Osteoblast (primary cell): ENCODE data around the gene LCNL1. TPM values are rescaled to one million over a fixed set of nuclear protein-coding genes. Genes with fewer than 3 reads are reported as not detected.
A peak's percentile ranks its signal among the peaks of the same experiment; 100 is the strongest.

Source experiments
- DNase-seq: peaks from one replicate; pipeline ENCODE4 v3.0.0; 2011; ENCODE audit warnings: low spot score, mixed read lengths; ENCODE audit not compliant: insufficient read length; ENCODE audit errors: missing footprints
- H2AFZ ChIP-seq: 2 replicates; pipeline ENCODE4 v1.6.0; 2011; ENCODE audit warnings: mild to moderate bottlenecking, low read length
- H3K27ac ChIP-seq: 2 replicates; pipeline ENCODE4 v1.5.1; 2011; ENCODE audit warnings: mild to moderate bottlenecking, low read depth, low read length, moderate library complexity
- H3K27me3 ChIP-seq: 2 replicates; pipeline ENCODE4 v1.6.0; 2012; ENCODE audit warnings: mild to moderate bottlenecking, control low read depth, inconsistent platforms, low read length, moderate library complexity; ENCODE audit not compliant: insufficient read depth
- H3K36me3 ChIP-seq: 2 replicates; pipeline ENCODE4 v1.5.1; 2011; ENCODE audit warnings: mild to moderate bottlenecking, low read length, control low read depth, moderate library complexity; ENCODE audit not compliant: insufficient read depth
- H3K4me1 ChIP-seq: 2 replicates; pipeline ENCODE4 v1.5.1; 2011; ENCODE audit warnings: mild to moderate bottlenecking, low read length, control low read depth, moderate library complexity; ENCODE audit not compliant: insufficient read depth
- H3K4me2 ChIP-seq: 2 replicates; pipeline ENCODE4 v1.6.0; 2011; ENCODE audit warnings: mild to moderate bottlenecking, low read length; ENCODE audit not compliant: insufficient read depth
- H3K4me3 ChIP-seq: fragments of 200-600 bp; sonication (generic); 3 replicates; pipeline ENCODE4 v1.5.1; 2012; ENCODE audit warnings: mild to moderate bottlenecking, low read length, inconsistent platforms; ENCODE audit not compliant: insufficient read depth
- H3K79me2 ChIP-seq: 2 replicates; pipeline ENCODE4 v1.6.0; 2012; ENCODE audit warnings: mild to moderate bottlenecking, low read length, control low read depth, inconsistent platforms; ENCODE audit not compliant: insufficient read depth
- H3K9me3 ChIP-seq: 2 replicates; pipeline ENCODE4 v1.5.1; 2011; ENCODE audit warnings: low read depth, low read length, control low read depth
- H4K20me1 ChIP-seq: 2 replicates; pipeline ENCODE4 v1.6.0; 2012; ENCODE audit warnings: mild to moderate bottlenecking, low read length, control low read depth; ENCODE audit not compliant: insufficient read depth
- total RNA-seq: library from RNA; depleted of rRNA; stranded (reverse); fragments of >200 nt; gene quantifications from 2 replicates; pipeline ENCODE4 v1.2.3, GENCODE V29; 2012
- TF ChIP-seq, protein P1 (sequence below): IDR thresholded peaks from 2 replicates; pipeline ENCODE4 v1.5.1; 2011; ENCODE audit warnings: mild to moderate bottlenecking, low read depth, low read length, moderate library complexity; ENCODE audit errors: extremely low read depth

The LCNL1 gene
- total RNA-seq, 1 donor: 5.4 TPM

DNA sequence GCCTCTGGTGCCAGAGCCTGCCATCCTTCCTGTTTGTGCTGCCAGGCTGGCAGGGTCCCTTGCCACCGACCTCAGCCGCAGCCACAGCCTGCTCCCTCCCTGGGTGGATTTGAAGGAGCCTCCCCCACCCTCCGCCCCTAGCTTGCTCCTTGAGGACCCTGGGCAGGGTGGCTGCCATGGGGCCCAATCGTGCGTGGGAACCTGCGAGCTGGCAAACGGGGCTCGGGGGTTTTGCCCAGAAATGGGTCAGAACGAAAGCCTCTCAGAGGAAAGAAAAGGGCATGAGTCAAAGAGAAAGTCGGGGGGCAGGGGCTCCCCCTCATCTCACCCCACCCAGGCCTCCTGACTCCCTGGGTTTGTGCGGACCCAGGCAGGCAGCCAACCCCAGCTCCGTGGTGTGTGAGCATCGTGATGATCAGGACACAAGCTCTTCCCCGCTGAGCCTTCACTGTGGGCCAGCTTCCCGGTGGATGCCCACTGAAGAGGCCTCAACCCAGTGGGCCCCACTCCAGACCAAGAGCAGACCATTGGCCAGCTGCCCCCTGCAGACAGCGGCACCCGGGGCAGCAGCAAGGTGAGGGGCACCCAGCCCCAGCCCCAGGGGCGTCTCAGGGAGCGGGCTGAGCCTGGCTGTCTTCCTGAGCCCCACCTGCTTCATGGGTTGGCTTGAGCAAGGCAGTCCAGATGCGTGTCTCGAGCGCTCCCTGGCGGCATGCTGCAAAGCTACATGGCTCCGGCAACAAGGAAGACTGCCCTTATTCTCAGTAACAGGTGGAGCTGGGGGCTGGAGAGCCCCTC is 52.1 kb downstream of the LCNL1 start:
- Histone ChIP-seq H3K4me1 (no peaks in the 10 kb centered on the region), H3K4me2 (peak overlapping the region; percentile 44), H3K27ac (no peak overlapping the region), H4K20me1 (peaks cover 3% of the 10 kb centered on the region), H3K79me2 (no peaks in the 10 kb centered on the region), H3K36me3 (peaks cover 5% of the 10 kb centered on the region), H3K9me3 (no peaks in the 10 kb centered on the region), H3K27me3 (no peaks in the 10 kb centered on the region), H2AFZ (no peak overlapping the region), H3K4me3 (no peak overlapping the region)
- DNase-seq: peak; percentile 99
- TF ChIP-seq, protein P1, sequence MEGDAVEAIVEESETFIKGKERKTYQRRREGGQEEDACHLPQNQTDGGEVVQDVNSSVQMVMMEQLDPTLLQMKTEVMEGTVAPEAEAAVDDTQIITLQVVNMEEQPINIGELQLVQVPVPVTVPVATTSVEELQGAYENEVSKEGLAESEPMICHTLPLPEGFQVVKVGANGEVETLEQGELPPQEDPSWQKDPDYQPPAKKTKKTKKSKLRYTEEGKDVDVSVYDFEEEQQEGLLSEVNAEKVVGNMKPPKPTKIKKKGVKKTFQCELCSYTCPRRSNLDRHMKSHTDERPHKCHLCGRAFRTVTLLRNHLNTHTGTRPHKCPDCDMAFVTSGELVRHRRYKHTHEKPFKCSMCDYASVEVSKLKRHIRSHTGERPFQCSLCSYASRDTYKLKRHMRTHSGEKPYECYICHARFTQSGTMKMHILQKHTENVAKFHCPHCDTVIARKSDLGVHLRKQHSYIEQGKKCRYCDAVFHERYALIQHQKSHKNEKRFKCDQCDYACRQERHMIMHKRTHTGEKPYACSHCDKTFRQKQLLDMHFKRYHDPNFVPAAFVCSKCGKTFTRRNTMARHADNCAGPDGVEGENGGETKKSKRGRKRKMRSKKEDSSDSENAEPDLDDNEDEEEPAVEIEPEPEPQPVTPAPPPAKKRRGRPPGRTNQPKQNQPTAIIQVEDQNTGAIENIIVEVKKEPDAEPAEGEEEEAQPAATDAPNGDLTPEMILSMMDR: peak; percentile 88

Other genes starting within 250 kb of the LCNL1 start
- not detected in 2 replicates for gene LCN10, start 240.1 kb upstream of the LCNL1 start, total RNA-seq
- gene LCN6, start 234.5 kb upstream of the LCNL1 start, total RNA-seq: not detected in 2 replicates
- not detected in 2 replicates for gene LCN8, start 224.8 kb upstream of the LCNL1 start, total RNA-seq
- not detected in 2 replicates for gene LCN15, start 218.5 kb upstream of the LCNL1 start, total RNA-seq
- gene TMEM141, start 191.6 kb upstream of the LCNL1 start, total RNA-seq: 31.8 and 39.8 TPM in 2 replicates
- under 0.01 TPM in 1 of 2 replicates, not detected in the other for gene CCDC183, start 186.7 kb upstream of the LCNL1 start, total RNA-seq
- 64.2 and 64.8 TPM in 2 replicates for gene RABL6, start 175.0 kb upstream of the LCNL1 start, total RNA-seq
- 0.88 and 1.1 TPM in 2 replicates for gene AJM1, start 140.5 kb upstream of the LCNL1 start, total RNA-seq
- gene PHPT1, start 133.6 kb upstream of the LCNL1 start, total RNA-seq: 54.2 and 59.0 TPM in 2 replicates
- gene MAMDC4, start 130.6 kb upstream of the LCNL1 start, total RNA-seq: 0.88 and 1.4 TPM in 2 replicates
- gene EDF1, start 116.7 kb upstream of the LCNL1 start, total RNA-seq: 126 and 173 TPM in 2 replicates
- gene TRAF2, start 96.5 kb upstream of the LCNL1 start, total RNA-seq: 6.2 and 6.8 TPM in 2 replicates
- gene FBXW5, start 38.3 kb upstream of the LCNL1 start, total RNA-seq: 143 and 157 TPM in 2 replicates
- gene C8G, start 37.8 kb upstream of the LCNL1 start, total RNA-seq: 1.2 TPM in 1 of 2 replicates, not detected in the other
- not detected in 2 replicates for gene LCN12, start 30.7 kb upstream of the LCNL1 start, total RNA-seq
- gene PTGDS, start 5.5 kb upstream of the LCNL1 start, total RNA-seq: 37.4 and 57.9 TPM in 2 replicates
- gene PAXX, start 9.4 kb downstream of the LCNL1 start, total RNA-seq: 13.3 and 16.6 TPM in 2 replicates
- gene CLIC3, start 13.6 kb downstream of the LCNL1 start, total RNA-seq: 1.5 and 2.5 TPM in 2 replicates
- 19.4 and 20.3 TPM in 2 replicates for gene ABCA2, start 45.2 kb downstream of the LCNL1 start, total RNA-seq
- gene FUT7, start 49.1 kb downstream of the LCNL1 start, total RNA-seq: not detected in 2 replicates
- 10.0 and 10.1 TPM in 2 replicates for gene NPDC1, start 63.2 kb downstream of the LCNL1 start, total RNA-seq
- gene ENTPD2, start 71.1 kb downstream of the LCNL1 start, total RNA-seq: not detected in 2 replicates
- 0.88 and 1.1 TPM in 2 replicates for gene SAPCD2, start 87.6 kb downstream of the LCNL1 start, total RNA-seq
- gene UAP1L1, start 94.5 kb downstream of the LCNL1 start, total RNA-seq: 35.9 and 36.9 TPM in 2 replicates
- 94.1 and 103 TPM in 2 replicates for gene MAN1B1, start 104.0 kb downstream of the LCNL1 start, total RNA-seq
- gene DPP7, start 131.7 kb downstream of the LCNL1 start, total RNA-seq: 66.6 and 74.6 TPM in 2 replicates
- gene GRIN1, start 156.2 kb downstream of the LCNL1 start, total RNA-seq: not detected in 2 replicates
- gene LRRC26, start 187.1 kb downstream of the LCNL1 start, total RNA-seq: not detected in 2 replicates
- not detected in 2 replicates for gene TMEM210, start 189.1 kb downstream of the LCNL1 start, total RNA-seq
- 26.2 and 32.9 TPM in 2 replicates for gene ANAPC2, start 205.6 kb downstream of the LCNL1 start, total RNA-seq
- 52.5 and 59.7 TPM in 2 replicates for gene SSNA1, start 205.7 kb downstream of the LCNL1 start, total RNA-seq
- 9.7 and 10.5 TPM in 2 replicates for gene TPRN, start 217.7 kb downstream of the LCNL1 start, total RNA-seq
- 35.4 and 36.9 TPM in 2 replicates for gene TMEM203, start 222.7 kb downstream of the LCNL1 start, total RNA-seq
- 5.0 and 6.2 TPM in 2 replicates for gene NDOR1, start 222.7 kb downstream of the LCNL1 start, total RNA-seq
- 0.29 TPM in 1 of 2 replicates, not detected in the other for gene RNF208, start 239.2 kb downstream of the LCNL1 start, total RNA-seq
- gene CYSRT1, start 242.2 kb downstream of the LCNL1 start, total RNA-seq: 1.1 and 1.5 TPM in 2 replicates
- gene RNF224, start 244.5 kb downstream of the LCNL1 start, total RNA-seq: under 0.01 TPM in 1 of 2 replicates, not detected in the other
- not detected in 2 replicates for gene SLC34A3, start 247.9 kb downstream of the LCNL1 start, total RNA-seq